ENCODE measurements around the gene RBM20. TPM values are rescaled to one million over a fixed set of nuclear protein-coding genes. Genes with fewer than 3 reads are reported as not detected.

Gene RBM20
- total and polyA plus RNA-seq, 5 donors = 34.3 to 92.0 (median 66.6) TPM

GRCh38 chr10:110840225-110840922 is 196.2 kb downstream of the RBM20 start:
- H3K27me3 ChIP-seq (ENCODE audit: control insufficient read depth, insufficient read depth) = no peaks in the 10 kb centered on the region
- H3K9me3 ChIP-seq (ENCODE audit: control insufficient read depth, low read length) = no peaks in the 10 kb centered on the region
- DNase-seq (peak; percentile 76 to 90 (median 76)), ATAC-seq (peak; percentile 67 to 71)
- no peak overlapping the region for H3K4me3 ChIP-seq (ENCODE audit: low read length)
- intact Hi-C loops (cut with DNase I) = no loop called here
- peaks cover 15% of the 10 kb centered on the region for H3K4me1 ChIP-seq (ENCODE audit: control insufficient read depth, insufficient read depth, low read length)
- H3K27ac ChIP-seq (ENCODE audit: low read length) = peak overlapping the region; percentile 3
- WGBS = 63% methylated on average over 5 of the region's 5 CpGs

GRCh38 chr10:110840923-110841428 is 196.8 kb downstream of the RBM20 start:
- H3K9me3 ChIP-seq (ENCODE audit: control insufficient read depth, low read length) = no peaks in the 10 kb centered on the region
- H3K27ac ChIP-seq (ENCODE audit: low read length) = peak overlapping the region; percentile 26
- peak in 1 of 3 donors; percentile 9 for DNase-seq
- H3K4me1 ChIP-seq (ENCODE audit: control insufficient read depth, insufficient read depth, low read length) = peaks cover 11% of the 10 kb centered on the region
- peak; percentile 20 to 22 for ATAC-seq
- intact Hi-C loops (cut with DNase I) = no loop called here
- H3K27me3 ChIP-seq (ENCODE audit: control insufficient read depth, insufficient read depth) = no peaks in the 10 kb centered on the region
- H3K4me3 ChIP-seq (ENCODE audit: low read length) = no peak overlapping the region
- WGBS = 74% methylated on average over 3 of the region's 3 CpGs

GRCh38 chr10:110841767-110842267 is 197.7 kb downstream of the RBM20 start:
- no peak overlapping the region for H3K27ac ChIP-seq (ENCODE audit: low read length)
- H3K4me3 ChIP-seq (ENCODE audit: low read length) = no peak overlapping the region
- intact Hi-C loops (cut with DNase I) = no loop called here
- ATAC-seq (no peak), DNase-seq (peak in 1 of 3 donors; percentile 12)
- no peaks in the 10 kb centered on the region for H3K27me3 ChIP-seq (ENCODE audit: control insufficient read depth, insufficient read depth)
- WGBS = 92% methylated on average over 9 of the region's 9 CpGs
- peaks cover 9% of the 10 kb centered on the region for H3K4me1 ChIP-seq (ENCODE audit: control insufficient read depth, insufficient read depth, low read length)
- no peaks in the 10 kb centered on the region for H3K9me3 ChIP-seq (ENCODE audit: control insufficient read depth, low read length)

GRCh38 chr10:110842326-110842904 is 198.3 kb downstream of the RBM20 start:
- intact Hi-C loops (cut with DNase I) = no loop called here
- Histone ChIP-seq H3K27me3 (ENCODE audit: control insufficient read depth, insufficient read depth) (no peaks in the 10 kb centered on the region), H3K27ac (ENCODE audit: low read length) (no peak overlapping the region), H3K9me3 (ENCODE audit: control insufficient read depth, low read length) (no peaks in the 10 kb centered on the region), H3K4me3 (ENCODE audit: low read length) (no peak overlapping the region), H3K4me1 (ENCODE audit: control insufficient read depth, insufficient read depth, low read length) (peaks cover 3% of the 10 kb centered on the region)
- DNase-seq = peak in 1 of 3 donors; percentile 51
- ATAC-seq = no peak
- WGBS = 75% methylated on average over 7 of the region's 7 CpGs

- DNase-seq (no peak), ATAC-seq (no peak)
- no peaks in the 10 kb centered on the region for H3K9me3 ChIP-seq (ENCODE audit: control insufficient read depth, low read length)
- 26% methylated on average over 2 of the region's 2 CpGs for WGBS
- no peak overlapping the region for H3K4me3 ChIP-seq (ENCODE audit: low read length)
- H3K27ac ChIP-seq (ENCODE audit: low read length) = no peak overlapping the region
- H3K27me3 ChIP-seq (ENCODE audit: control insufficient read depth, insufficient read depth) = no peaks in the 10 kb centered on the region
- intact Hi-C loops (cut with DNase I) = no loop called here
- peaks cover 3% of the 10 kb centered on the region for H3K4me1 ChIP-seq (ENCODE audit: control insufficient read depth, insufficient read depth, low read length)
These were observed 198.9 kb downstream of the RBM20 start for GRCh38 chr10:110843031-110843430.

- no peak for ATAC-seq
- whole genome bisulfite sequencing = 78% methylated on average over 8 of the region's 8 CpGs
These were observed 199.9 kb downstream of the RBM20 start for GRCh38 chr10:110843796-110844616.

GRCh38 chr10:110844617-110844881 is 200.4 kb downstream of the RBM20 start:
- H3K27me3 ChIP-seq (ENCODE audit: control insufficient read depth, insufficient read depth) = no peaks in the 10 kb centered on the region
- intact Hi-C loops (cut with DNase I) = no loop called here
- ATAC-seq (no peak), DNase-seq (no peak)
- H3K4me3 ChIP-seq (ENCODE audit: low read length) = no peak overlapping the region
- no peaks in the 10 kb centered on the region for H3K9me3 ChIP-seq (ENCODE audit: control insufficient read depth, low read length)
- 94% methylated on average over 4 of the region's 4 CpGs for WGBS
- no peak overlapping the region for H3K27ac ChIP-seq (ENCODE audit: low read length)
- peaks cover 3% of the 10 kb centered on the region for H3K4me1 ChIP-seq (ENCODE audit: control insufficient read depth, insufficient read depth, low read length)

More at GRCh38 chr10:110843796-110844616, 199.9 kb downstream of the RBM20 start:
- Histone ChIP-seq H3K27ac (ENCODE audit: low read length) (no peak overlapping the region), H3K4me1 (ENCODE audit: control insufficient read depth, insufficient read depth, low read length) (peaks cover 3% of the 10 kb centered on the region), H3K4me3 (ENCODE audit: low read length) (no peak overlapping the region), H3K27me3 (ENCODE audit: control insufficient read depth, insufficient read depth) (no peaks in the 10 kb centered on the region), H3K9me3 (ENCODE audit: control insufficient read depth, low read length) (no peaks in the 10 kb centered on the region)
- intact Hi-C loops (cut with DNase I) = no loop called here
- no peak for DNase-seq

- WGBS = 85% methylated on average over 2 of the region's 2 CpGs
- intact Hi-C loops (cut with DNase I) = no loop called here
- ATAC-seq = peak in 1 of 2 donors; percentile 5
These were observed 201.1 kb downstream of the RBM20 start for GRCh38 chr10:110845192-110845755.

GRCh38 chr10:110845756-110846620 is 201.9 kb downstream of the RBM20 start:
- no peaks in the 10 kb centered on the region for H3K4me1 ChIP-seq (ENCODE audit: control insufficient read depth, insufficient read depth, low read length)
- intact Hi-C loops (cut with DNase I) = no loop called here
- DNase-seq (no peak), ATAC-seq (peak; percentile 17 to 54)
- 81% methylated on average over 3 of the region's 3 CpGs for WGBS
- no peak overlapping the region for H3K4me3 ChIP-seq (ENCODE audit: low read length)
- no peak overlapping the region for H3K27ac ChIP-seq (ENCODE audit: low read length)
- H3K27me3 ChIP-seq (ENCODE audit: control insufficient read depth, insufficient read depth) = no peaks in the 10 kb centered on the region
- no peaks in the 10 kb centered on the region for H3K9me3 ChIP-seq (ENCODE audit: control insufficient read depth, low read length)

More at GRCh38 chr10:110845192-110845755, 201.1 kb downstream of the RBM20 start:
- Histone ChIP-seq H3K4me3 (ENCODE audit: low read length) (no peak overlapping the region), H3K9me3 (ENCODE audit: control insufficient read depth, low read length) (no peaks in the 10 kb centered on the region), H3K27me3 (ENCODE audit: control insufficient read depth, insufficient read depth) (no peaks in the 10 kb centered on the region), H3K27ac (ENCODE audit: low read length) (no peak overlapping the region), H3K4me1 (ENCODE audit: control insufficient read depth, insufficient read depth, low read length) (peaks cover 3% of the 10 kb centered on the region)
- DNase-seq = peak in 1 of 3 donors; percentile 53

- ATAC-seq (no peak), DNase-seq (no peak)
- intact Hi-C loops (cut with DNase I) = no loop called here
- no peaks in the 10 kb centered on the region for H3K27me3 ChIP-seq (ENCODE audit: control insufficient read depth, insufficient read depth)
- H3K9me3 ChIP-seq (ENCODE audit: control insufficient read depth, low read length) = no peaks in the 10 kb centered on the region
- no peaks in the 10 kb centered on the region for H3K4me1 ChIP-seq (ENCODE audit: control insufficient read depth, insufficient read depth, low read length)
- H3K27ac ChIP-seq (ENCODE audit: low read length) = no peak overlapping the region
- WGBS = 57% methylated on average over 6 of the region's 6 CpGs
- no peak overlapping the region for H3K4me3 ChIP-seq (ENCODE audit: low read length)
These were observed 203.2 kb downstream of the RBM20 start for GRCh38 chr10:110847374-110847773.

Measured in right cardiac atrium (tissue), 5 donors.